Right lobe of liver (tissue), 6 donors: ENCODE measurements around the gene CTSZ. TPM values are rescaled to one million over a fixed set of nuclear protein-coding genes. Genes with fewer than 3 reads are reported as not detected.

Source experiments
- ATAC-seq, 4 donors: fragments of 200-7000 bp; cut with Tn5 transposase; one replicate each; pipeline ENCODE4 v1.9.1; 2020; ENCODE audit warnings: mild to moderate bottlenecking in 4 of 4, moderate library complexity in 4 of 4
- DNase-seq, 3 donors: peaks; one replicate each; pipeline ENCODE4 v3.0.0-alpha.2; 2020
- H3K27ac ChIP-seq, 3 donors: fragments of 200-600 bp; one replicate each; pipeline ENCODE4 v1.8.0; 2022
- H3K27me3 ChIP-seq, 2 donors: fragments of 200-600 bp; one replicate each; pipeline ENCODE4 v1.8.0; 2022
- H3K36me3 ChIP-seq, 4 donors: fragments of 200-600 bp; sonication (generic) in 1 of 4; one replicate each; pipeline versions ENCODE4 v1.5.1 to v1.8.0; 2017 to 2022; ENCODE audit warnings: control low read depth in 1 of 4
- H3K4me1 ChIP-seq, 4 donors: fragments of 200-600 bp; sonication (generic) in 1 of 4; one replicate each; pipeline versions ENCODE4 v1.5.1 to v1.8.0; 2017 to 2022; ENCODE audit warnings: control low read depth in 1 of 4
- H3K4me3 ChIP-seq, 3 donors: fragments of 200-600 bp; one replicate each; pipeline ENCODE4 v1.8.0; 2022
- H3K9me3 ChIP-seq, 4 donors: fragments of 200-600 bp; sonication (generic) in 1 of 4; one replicate each; pipeline versions ENCODE4 v1.5.1 to v1.8.0; 2017 to 2022; ENCODE audit warnings: control low read depth in 1 of 4
- CTCF ChIP-seq, 4 donors: fragments of 200-600 bp in 3 of 4; fragments of 450-650 bp in 1 of 4; IDR thresholded peaks; one replicate each; pipeline versions ENCODE4 v1.5.1 to v1.8.0; 2016 to 2022; ENCODE audit warnings: antibody characterized with exemption in 4 of 4, mild to moderate bottlenecking in 2 of 4
- POLR2A ChIP-seq: fragments of 450-650 bp; IDR thresholded peaks from one replicate; pipeline ENCODE4 v1.6.1; 2017; ENCODE audit warnings: antibody characterized with exemption, mild to moderate bottlenecking
- WGBS: methylation state at CpG from one replicate; pipeline ENCODE4 v1.1.6; 2018; ENCODE audit warnings: low coverage, low lambda C conversion rate; ENCODE audit not compliant: insufficient coverage; ENCODE audit errors: missing lambda C conversion rate; 5-methylcytosine and 5-hydroxymethylcytosine counted together
- intact Hi-C, 2 donors: fragments of 100-400 bp; cut with DNase I; formaldehyde crosslinking; loops; one replicate each; pipeline versions ENCODE4 v1.11.2 to v1.14.1; 2022
- total RNA-seq, 6 experiments: library from RNA; depleted of rRNA in 2 of 6; stranded (reverse); fragments of >200 nt in 2 of 6; fragmentation: NEBNext Ultra II Directional in 3 of 6; extraction: Animal tissue kit (Norgen Biotek cat#: 25700) in 3 of 6; gene quantifications; one replicate each; pipeline versions ENCODE4 v1.1.0 to v1.2.4, GENCODE V29; 2016 to 2023
- donor health status: DM: no; HTN: yes; CAD: no.
- donor health status: DM: no; HTN: no; CAD: no.
- donor health status: DM: no; HTN: no; CAD: no.
- donor health status: DM: no; HTN: yes; CAD: no.
- donor health status: DM: no; HTN: yes; CAD: no.

CTSZ gene
- total RNA-seq, 6 experiments from 2014 or later = 198 to 296 (median 222) TPM

GRCh38 chr20:58992911-58993310, 14.1 kb downstream of the CTSZ start:
- H3K36me3 ChIP-seq = peaks cover 0 to 81% (median 29%) of the 10 kb centered on the region in 4 donors
- peak overlapping the region in 2 of 3 donors; percentile 83 to 87 for H3K27ac ChIP-seq
- H3K27me3 ChIP-seq = no peaks in the 10 kb centered on the region
- no peak for TF ChIP-seq CTCF (IDR thresholded peaks at IDR 0.05)
- TF ChIP-seq POLR2A = no peak
- no peak overlapping the region for H3K4me3 ChIP-seq
- DNase-seq (no peak), ATAC-seq (peak in 1 of 4 donors; percentile 13)
- peaks cover 0 to 54% (median 15%) of the 10 kb centered on the region in 4 donors for H3K4me1 ChIP-seq
- no peaks in the 10 kb centered on the region for H3K9me3 ChIP-seq
- intact Hi-C loops = no loop called here
- 38% methylated on average over 2 of the region's 3 CpGs for WGBS

GRCh38 chr20:58991715-58992114, 15.3 kb downstream of the CTSZ start:
- TF ChIP-seq CTCF (IDR thresholded peaks at IDR 0.05) (no peak), POLR2A (peak; percentile 47)
- peaks cover 0 to 81% (median 29%) of the 10 kb centered on the region in 4 donors for H3K36me3 ChIP-seq
- peak in 1 of 3 donors; percentile 73 for DNase-seq
- peak; percentile 38 to 48 (median 42) for ATAC-seq
- H3K4me1 ChIP-seq = peaks cover 0 to 63% (median 17%) of the 10 kb centered on the region in 4 donors
- intact Hi-C loops = no loop called here
- H3K27ac ChIP-seq = peak overlapping the region in 2 of 3 donors; percentile 83 to 87
- WGBS = 26% methylated on average over 9 of the region's 9 CpGs
- H3K27me3 ChIP-seq = no peaks in the 10 kb centered on the region
- no peak overlapping the region for H3K4me3 ChIP-seq
- H3K9me3 ChIP-seq = no peaks in the 10 kb centered on the region

- Histone ChIP-seq H3K4me1 (peaks cover 0 to 54% (median 13%) of the 10 kb centered on the region in 4 donors), H3K27ac (peak overlapping the region in 2 of 3 donors; percentile 83 to 87), H3K4me3 (no peak overlapping the region), H3K27me3 (no peaks in the 10 kb centered on the region), H3K36me3 (peaks cover 0 to 80% (median 29%) of the 10 kb centered on the region in 4 donors), H3K9me3 (no peaks in the 10 kb centered on the region)
- WGBS = 92% methylated on average over 12 of the region's 14 CpGs
- intact Hi-C loops = no loop called here
- TF ChIP-seq POLR2A (no peak), CTCF (IDR thresholded peaks at IDR 0.05) (no peak)
- no peak for ATAC-seq
- DNase-seq = peak in 1 of 3 donors; percentile 46
Observed at GRCh38 chr20:58990651-58991445, 16.2 kb downstream of the CTSZ start.

- no peak overlapping the region for H3K4me3 ChIP-seq
- intact Hi-C loops = loop anchor here in 1 of 2 donors (5.0 kb wide), 1 partner anchor 228 kb away; no protein-coding TSS in a partner anchor
- TF ChIP-seq CTCF (IDR thresholded peaks at IDR 0.05) (no peak), POLR2A (no peak)
- no peaks in the 10 kb centered on the region for H3K27me3 ChIP-seq
- H3K27ac ChIP-seq = no peak overlapping the region
- WGBS = 89% methylated on average over 3 of the region's 10 CpGs
- peaks cover 0 to 43% (median 10%) of the 10 kb centered on the region in 4 donors for H3K4me1 ChIP-seq
- DNase-seq = peak in 1 of 3 donors; percentile 30
- H3K36me3 ChIP-seq = peaks cover 0 to 68% (median 23%) of the 10 kb centered on the region in 4 donors
- H3K9me3 ChIP-seq = no peaks in the 10 kb centered on the region
- ATAC-seq = no peak
Observed at GRCh38 chr20:58989196-58989595, 17.9 kb downstream of the CTSZ start.
